Activated CD8-positive, alpha-beta memory T cell treated with anti-CD3 and anti-CD28 coated beads, Interleukin-2, amount 50 U/mL, for 1 hour (primary cell): ENCODE results near the gene ORAI3.

Experiments used
- DNase-seq: peaks from one replicate; pipeline ENCODE4 v3.0.0-alpha.2; 2020; ENCODE audit errors: extremely low read depth

ORAI3 gene

DNA sequence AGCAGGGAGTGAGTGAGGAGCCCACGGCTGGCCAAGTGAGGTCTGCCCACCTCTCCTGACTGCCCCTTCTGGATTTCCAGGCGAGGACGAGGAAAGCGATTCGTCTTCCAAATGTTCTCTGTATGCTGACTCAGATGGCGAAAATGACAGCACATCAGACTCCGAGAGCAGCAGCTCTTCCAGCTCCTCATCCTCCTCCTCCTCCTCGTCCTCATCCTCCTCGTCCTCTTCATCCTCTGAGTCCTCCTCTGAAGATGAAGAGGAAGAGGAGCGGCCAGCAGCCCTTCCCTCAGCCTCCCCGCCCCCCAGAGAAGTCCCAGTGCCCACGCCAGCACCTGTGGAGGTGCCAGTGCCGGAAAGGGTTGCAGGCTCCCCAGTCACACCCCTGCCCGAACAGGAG, 22.4 kb downstream of the ORAI3 start:
- no peak for DNase-seq

GRCh38 chr16:30972872-30973271, 24.0 kb downstream of the ORAI3 start:
- DNase-seq = no peak

DNA sequence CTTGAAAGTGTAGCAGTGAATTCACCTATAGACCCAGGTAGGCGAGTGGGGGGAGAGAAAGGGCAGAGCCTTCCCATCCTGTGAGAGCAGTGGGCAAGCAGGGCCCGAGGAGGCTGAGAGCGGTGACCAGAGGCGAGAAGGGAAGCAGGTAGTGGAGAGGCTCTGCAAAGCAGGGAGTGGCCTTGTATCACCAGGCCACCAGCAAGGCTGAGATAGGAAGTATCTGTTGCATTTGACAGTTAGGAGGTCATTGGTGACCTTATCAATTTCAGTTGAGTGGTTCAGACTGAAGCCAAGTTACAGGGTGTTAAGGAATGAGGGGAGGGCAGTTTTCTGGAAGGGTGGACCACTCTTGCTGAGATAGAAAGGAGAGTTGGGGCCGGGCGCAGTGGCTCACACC, 25.5 kb downstream of the ORAI3 start:
- DNase-seq = no peak

- DNase-seq = no peak
Observed at GRCh38 chr16:30976486-30976885, 27.6 kb downstream of the ORAI3 start.

- DNase-seq = no peak
Observed at GRCh38 chr16:30977502-30977901, 28.6 kb downstream of the ORAI3 start.

DNA sequence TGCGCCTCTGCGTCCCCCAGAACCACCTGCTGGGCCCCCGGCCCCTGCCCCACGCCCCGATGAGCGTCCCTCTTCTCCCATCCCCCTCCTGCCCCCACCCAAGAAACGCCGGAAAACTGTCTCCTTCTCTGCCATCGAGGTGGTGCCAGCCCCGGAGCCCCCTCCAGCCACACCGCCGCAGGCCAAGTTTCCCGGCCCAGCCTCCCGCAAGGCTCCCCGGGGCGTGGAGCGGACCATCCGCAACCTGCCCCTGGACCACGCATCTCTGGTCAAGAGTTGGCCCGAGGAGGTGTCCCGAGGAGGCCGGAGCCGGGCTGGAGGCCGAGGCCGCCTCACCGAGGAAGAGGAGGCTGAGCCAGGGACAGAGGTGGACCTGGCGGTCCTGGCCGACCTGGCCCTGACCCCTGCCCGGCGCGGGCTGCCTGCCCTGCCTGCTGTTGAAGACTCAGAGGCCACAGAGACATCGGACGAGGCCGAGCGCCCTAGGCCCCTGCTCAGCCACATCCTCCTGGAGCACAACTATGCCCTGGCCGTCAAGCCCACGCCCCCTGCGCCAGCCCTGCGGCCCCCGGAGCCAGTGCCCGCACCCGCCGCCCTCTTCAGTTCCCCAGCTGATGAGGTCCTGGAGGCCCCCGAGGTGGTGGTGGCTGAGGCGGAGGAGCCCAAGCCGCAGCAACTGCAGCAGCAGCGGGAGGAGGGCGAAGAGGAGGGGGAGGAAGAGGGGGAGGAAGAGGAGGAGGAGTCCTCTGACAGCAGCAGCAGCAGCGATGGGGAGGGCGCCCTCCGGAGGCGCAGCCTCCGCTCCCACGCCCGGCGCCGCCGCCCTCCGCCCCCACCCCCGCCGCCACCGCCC, 30.5 kb downstream of the ORAI3 start:
- no peak for DNase-seq

- no peak for DNase-seq
Observed at GRCh38 chr16:30980023-30980371, 31.1 kb downstream of the ORAI3 start.

- no peak for DNase-seq
Observed at GRCh38 chr16:30980434-30980833, 31.6 kb downstream of the ORAI3 start.

DNA sequence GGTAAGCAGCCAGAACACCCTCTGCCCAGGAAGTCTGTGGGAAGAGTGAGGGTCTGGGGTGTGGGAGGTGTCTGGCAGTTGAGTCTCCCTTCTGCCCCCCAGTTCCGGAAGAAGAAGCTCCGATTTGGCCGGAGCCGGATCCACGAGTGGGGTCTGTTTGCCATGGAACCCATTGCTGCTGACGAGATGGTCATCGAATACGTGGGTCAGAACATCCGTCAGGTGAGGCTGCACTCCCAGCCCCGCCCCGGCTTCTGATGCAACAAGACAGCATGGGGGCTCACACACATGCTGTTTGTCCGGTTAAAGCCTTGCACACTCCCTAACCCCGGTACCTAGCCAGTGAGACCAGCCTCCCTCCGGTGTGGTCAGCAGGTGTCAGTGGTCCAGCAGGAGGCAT, 32.1 kb downstream of the ORAI3 start:
- DNase-seq = no peak

DNA sequence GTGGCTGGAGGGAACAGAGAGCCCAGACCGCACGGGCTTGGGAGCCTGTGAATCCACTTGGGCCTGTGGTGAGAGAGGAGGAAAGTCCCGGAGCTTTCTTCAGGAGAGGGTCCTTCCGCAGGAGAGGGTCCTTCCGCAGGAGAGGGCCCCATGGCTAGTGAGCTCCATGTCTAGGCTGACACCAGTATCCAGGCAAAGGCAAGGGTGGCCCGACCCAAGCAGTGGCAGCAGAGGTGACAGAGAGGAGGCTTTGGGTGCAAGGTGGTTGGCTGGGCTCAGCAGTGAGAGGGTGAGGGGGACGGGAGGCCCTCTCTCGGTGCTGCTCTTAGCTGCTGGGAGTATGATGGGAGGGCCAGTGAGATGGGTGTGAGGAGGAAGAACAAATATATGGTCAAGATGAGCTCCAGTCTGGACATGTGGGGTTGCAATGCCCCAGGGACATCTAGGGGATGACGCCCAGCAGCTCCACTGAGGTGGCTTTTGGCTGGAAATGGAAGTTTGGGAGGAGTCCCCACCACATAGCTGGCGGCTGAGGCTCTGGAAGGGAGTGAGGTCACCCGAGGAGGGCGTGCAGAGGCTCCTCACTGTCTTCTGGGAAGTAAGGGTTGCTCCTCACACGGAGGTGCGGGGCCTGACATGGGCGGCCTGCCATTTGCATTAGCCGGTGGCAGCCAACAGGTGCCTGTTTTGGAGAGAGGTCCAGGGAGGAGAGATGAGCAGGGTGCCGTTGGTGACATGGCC, 33.9 kb downstream of the ORAI3 start:
- DNase-seq = no peak

- DNase-seq = no peak
Observed at GRCh38 chr16:30983289-30983889, 34.5 kb downstream of the ORAI3 start.

GRCh38 chr16:30983898-30984610, 35.2 kb downstream of the ORAI3 start:
- DNase-seq = no peak

GRCh38 chr16:30984669-30985400, 36.0 kb downstream of the ORAI3 start, which contains the start of gene HSD3B7:
HSD3B7 (plus strand) TSS chr16:30985207; CDS start chr16:30985659, 452 bp downstream.
- DNase-seq = peak; percentile 49

GRCh38 chr16:30985401-30986128, 36.7 kb downstream of the ORAI3 start:
- no peak for DNase-seq

DNA sequence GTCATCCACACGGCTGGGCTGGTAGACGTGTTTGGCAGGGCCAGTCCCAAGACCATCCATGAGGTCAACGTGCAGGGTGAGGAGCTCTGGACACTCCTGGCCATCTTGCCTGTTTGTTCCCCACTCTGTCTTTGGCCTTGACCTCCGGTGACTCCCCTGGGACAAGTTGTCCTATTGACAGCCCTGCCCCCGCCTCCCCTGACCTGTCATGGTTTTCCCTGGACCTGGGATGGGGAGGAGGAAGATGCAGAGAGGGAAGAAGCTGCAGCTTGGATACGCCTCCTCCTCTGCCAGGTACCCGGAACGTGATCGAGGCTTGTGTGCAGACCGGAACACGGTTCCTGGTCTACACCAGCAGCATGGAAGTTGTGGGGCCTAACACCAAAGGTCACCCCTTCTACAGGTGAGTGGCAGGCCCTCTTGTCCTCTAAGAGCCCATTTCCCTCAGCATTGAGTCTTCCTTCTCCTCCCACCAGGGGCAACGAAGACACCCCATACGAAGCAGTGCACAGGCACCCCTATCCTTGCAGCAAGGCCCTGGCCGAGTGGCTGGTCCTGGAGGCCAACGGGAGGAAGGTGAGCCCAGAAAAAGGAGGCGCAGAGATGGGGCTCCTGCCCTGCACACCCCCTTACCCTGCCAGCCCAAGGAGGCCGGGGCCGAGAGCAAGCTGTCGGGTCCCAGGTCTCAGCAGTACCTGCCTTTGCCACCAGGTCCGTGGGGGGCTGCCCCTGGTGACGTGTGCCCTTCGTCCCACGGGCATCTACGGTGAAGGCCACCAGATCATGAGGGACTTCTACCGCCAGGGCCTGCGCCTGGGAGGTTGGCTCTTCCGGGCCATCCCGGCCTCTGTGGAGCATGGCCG, 37.5 kb downstream of the ORAI3 start:
- no peak for DNase-seq

- no peak for DNase-seq
Observed at GRCh38 chr16:30987581-30988190, 38.8 kb downstream of the ORAI3 start.

- DNase-seq = no peak
Observed at GRCh38 chr16:30989469-30990047, 40.7 kb downstream of the ORAI3 start.

- DNase-seq = no peak
Observed at GRCh38 chr16:30990105-30990504, 41.2 kb downstream of the ORAI3 start.

GRCh38 chr16:30991052-30991451, 42.2 kb downstream of the ORAI3 start:
- no peak for DNase-seq
